ENCODE data around the gene FLOT1. TPM values are rescaled to one million over a fixed set of nuclear protein-coding genes. Genes with fewer than 3 reads are reported as not detected.

FLOT1 gene
- total and polyA plus RNA-seq, 2 of the 13 experiments (the other 11 are each of a cell fraction or from before 2014, with no cell fraction given): 82.3 to 130 TPM

GRCh38 chr6:30763618-30764489, 21.4 kb upstream of the FLOT1 start (continued):
- TF ChIP-seq ZFP82 (CRISPR knock-in tag; IDR thresholded peaks at IDR 0.05; ENCODE audit: borderline replicate concordance) (0 out of 2 replicates have a peak, but pooled peaks have one; percentile 64), PRDM15 (CRISPR knock-in tag; IDR thresholded peaks at IDR 0.05) (no peak; the same call in 1 of the 2 replicates), HNF1B (CRISPR knock-in tag; IDR thresholded peaks at IDR 0.05) (peak; percentile 100), NCOA2 (CRISPR knock-in tag; IDR thresholded peaks at IDR 0.05) (peak; percentile 93), RCOR2 (CRISPR knock-in tag; IDR thresholded peaks at IDR 0.05) (peak; percentile 85; the same call in 1 of the 2 replicates), PCBP1 (IDR thresholded peaks at IDR 0.05; ENCODE audit: borderline replicate concordance, low read depth, low read length) (no peak), HNRNPUL1 (IDR thresholded peaks at IDR 0.05; ENCODE audit: low read depth, low read length) (peak; percentile 84; the same call in 1 of the 2 replicates), ZNF232 (CRISPR knock-in tag; IDR thresholded peaks at IDR 0.05; ENCODE audit: borderline replicate concordance) (peak; percentile 80; the same call in 1 of the 2 replicates), ZNF414 (CRISPR knock-in tag; IDR thresholded peaks at IDR 0.05) (peak; percentile 97), SNAPC5 (CRISPR knock-in tag; IDR thresholded peaks at IDR 0.05; ENCODE audit: borderline replicate concordance) (no peak; the same call in 1 of the 2 replicates), PPARG (CRISPR knock-in tag; conservative IDR thresholded peaks at IDR 0.05) (peak; percentile 99), NFATC3 (CRISPR knock-in tag; IDR thresholded peaks at IDR 0.05) (peak; percentile 65), EP300 (IDR thresholded peaks at IDR 0.05; ENCODE audit: low read depth in 2 of 2, low read length in 2 of 2) (peak; percentile 90 to 96), EP300 (CRISPR knock-in tag; IDR thresholded peaks at IDR 0.05; ENCODE audit: borderline replicate concordance) (peak; percentile 94), SPEN (CRISPR knock-in tag; IDR thresholded peaks at IDR 0.05; ENCODE audit: low read depth) (peak; percentile 63; the same call in 1 of the 2 replicates), MEF2D (CRISPR knock-in tag; IDR thresholded peaks at IDR 0.05) (peak; percentile 80), ZNF10 (CRISPR knock-in tag; IDR thresholded peaks at IDR 0.05; ENCODE audit: borderline replicate concordance, low read depth) (no peak), POLR2AphosphoS2 (IDR thresholded peaks at IDR 0.05; ENCODE audit: low read depth, low read length) (no peak; the same call in none of the 2 replicates), NFYC (CRISPR knock-in tag; IDR thresholded peaks at IDR 0.05) (peak; percentile 33; the same call in 1 of the 2 replicates), HMG20B (CRISPR knock-in tag; conservative IDR thresholded peaks at IDR 0.05) (peak; percentile 87), TRIM24 (CRISPR knock-in tag; IDR thresholded peaks at IDR 0.05) (no peak; the same call in 1 of the 2 replicates), ZNF788 (CRISPR knock-in tag; IDR thresholded peaks at IDR 0.05; ENCODE audit: borderline replicate concordance) (peak; percentile 92; the same call in 1 of the 2 replicates)
